ENCODE results near the gene NAPSA.
"Not testable (repeated sequence)": the region's sequence is repeated elsewhere in the genome, so short reads cannot be mapped to it uniquely, and the experiment has no call there.

NAPSA gene

GRCh38 chr19:50344661-50345318 is 20.6 kb downstream of the NAPSA start:
- no peaks in the 10 kb centered on the region for H3K9me2 ChIP-seq (replicated peaks; ENCODE audit: insufficient read depth, low read length)
- no peak overlapping the region for H3K9ac ChIP-seq (ENCODE audit: low read length)
- H3K4me2 ChIP-seq (ENCODE audit: low read depth, low read length) = no peak overlapping the region
- no peaks in the 10 kb centered on the region for H3F3A ChIP-seq (ENCODE audit: insufficient read depth, low read length)
- H3K27me3 ChIP-seq (replicated peaks; ENCODE audit: insufficient read depth, low read length) = peaks cover 78% of the 10 kb centered on the region
- no peaks in the 10 kb centered on the region for H3K79me2 ChIP-seq (ENCODE audit: low read length)
- H3K27ac ChIP-seq (ENCODE audit: low read length) = no peak overlapping the region
- no peaks in the 10 kb centered on the region for H3K9me3 ChIP-seq (replicated peaks; ENCODE audit: insufficient read depth, low read length)
- no peaks in the 10 kb centered on the region for H4K20me1 ChIP-seq (ENCODE audit: insufficient read depth, low read length)
- TF ChIP-seq CTCF (IDR thresholded peaks at IDR 0.05; ENCODE audit: low read length) (no peak), EZH2 (optimal IDR thresholded peaks at IDR 0.05; ENCODE audit: low read depth, low read length) (no peak), EZH2phosphoT487 (IDR thresholded peaks at IDR 0.05; ENCODE audit: low read length) (no peak)
- H3K36me3 ChIP-seq (replicated peaks; ENCODE audit: insufficient read depth, low read length) = no peaks in the 10 kb centered on the region
- no peaks in the 10 kb centered on the region for H3K4me1 ChIP-seq (ENCODE audit: low read length)
- no peak overlapping the region for H2AFZ ChIP-seq (ENCODE audit: low read length)
- no peak overlapping the region for H3K4me3 ChIP-seq (ENCODE audit: low read length)
- no peak for DNase-seq

- no peak overlapping the region for H3K4me3 ChIP-seq (ENCODE audit: low read length)
Observed at GRCh38 chr19:50341091-50341564, 24.3 kb downstream of the NAPSA start.

GRCh38 chr19:50340331-50340730 is 25.1 kb downstream of the NAPSA start:
- H3K9me2 ChIP-seq (replicated peaks; ENCODE audit: insufficient read depth, low read length) = no peaks in the 10 kb centered on the region
- H2AFZ ChIP-seq (ENCODE audit: low read length) = no peak overlapping the region
- no peak overlapping the region for H3K9ac ChIP-seq (ENCODE audit: low read length)
- H3K4me1 ChIP-seq (ENCODE audit: low read length) = no peaks in the 10 kb centered on the region
- H3K4me2 ChIP-seq (ENCODE audit: low read depth, low read length) = no peak overlapping the region
- no peaks in the 10 kb centered on the region for H3K9me3 ChIP-seq (replicated peaks; ENCODE audit: insufficient read depth, low read length)
- TF ChIP-seq EZH2phosphoT487 (IDR thresholded peaks at IDR 0.05; ENCODE audit: low read length) (no peak), CTCF (IDR thresholded peaks at IDR 0.05; ENCODE audit: low read length) (no peak), EZH2 (optimal IDR thresholded peaks at IDR 0.05; ENCODE audit: low read depth, low read length) (no peak)
- H3F3A ChIP-seq (ENCODE audit: insufficient read depth, low read length) = no peaks in the 10 kb centered on the region
- DNase-seq = no peak
- peaks cover 82% of the 10 kb centered on the region for H3K27me3 ChIP-seq (replicated peaks; ENCODE audit: insufficient read depth, low read length)
- no peak overlapping the region for H3K27ac ChIP-seq (ENCODE audit: low read length)
- no peaks in the 10 kb centered on the region for H3K79me2 ChIP-seq (ENCODE audit: low read length)
- H3K36me3 ChIP-seq (replicated peaks; ENCODE audit: insufficient read depth, low read length) = no peaks in the 10 kb centered on the region
- H3K4me3 ChIP-seq (ENCODE audit: low read length) = no peak overlapping the region
- no peaks in the 10 kb centered on the region for H4K20me1 ChIP-seq (ENCODE audit: insufficient read depth, low read length)

More at GRCh38 chr19:50341091-50341564, 24.3 kb downstream of the NAPSA start:
- no peaks in the 10 kb centered on the region for H4K20me1 ChIP-seq (ENCODE audit: insufficient read depth, low read length)
- no peaks in the 10 kb centered on the region for H3K9me3 ChIP-seq (replicated peaks; ENCODE audit: insufficient read depth, low read length)
- no peak overlapping the region for H3K27ac ChIP-seq (ENCODE audit: low read length)
- no peak overlapping the region for H2AFZ ChIP-seq (ENCODE audit: low read length)
- no peaks in the 10 kb centered on the region for H3F3A ChIP-seq (ENCODE audit: insufficient read depth, low read length)
- no peak overlapping the region for H3K4me2 ChIP-seq (ENCODE audit: low read depth, low read length)
- TF ChIP-seq EZH2phosphoT487 (IDR thresholded peaks at IDR 0.05; ENCODE audit: low read length) = no peak
- no peak for TF ChIP-seq CTCF (IDR thresholded peaks at IDR 0.05; ENCODE audit: low read length)
- TF ChIP-seq EZH2 (optimal IDR thresholded peaks at IDR 0.05; ENCODE audit: low read depth, low read length) = no peak
- H3K27me3 ChIP-seq (replicated peaks; ENCODE audit: insufficient read depth, low read length) = peaks cover 79% of the 10 kb centered on the region
- no peak for DNase-seq
- no peaks in the 10 kb centered on the region for H3K9me2 ChIP-seq (replicated peaks; ENCODE audit: insufficient read depth, low read length)
- H3K4me1 ChIP-seq (ENCODE audit: low read length) = no peaks in the 10 kb centered on the region
- H3K79me2 ChIP-seq (ENCODE audit: low read length) = no peaks in the 10 kb centered on the region
- no peaks in the 10 kb centered on the region for H3K36me3 ChIP-seq (replicated peaks; ENCODE audit: insufficient read depth, low read length)
- no peak overlapping the region for H3K9ac ChIP-seq (ENCODE audit: low read length)

- H3K9me3 ChIP-seq (replicated peaks; ENCODE audit: insufficient read depth, low read length); H3K79me2 ChIP-seq (ENCODE audit: low read length); DNase-seq; H3F3A ChIP-seq (ENCODE audit: insufficient read depth, low read length); H2AFZ ChIP-seq (ENCODE audit: low read length); H3K36me3 ChIP-seq (replicated peaks; ENCODE audit: insufficient read depth, low read length); H3K4me1 ChIP-seq (ENCODE audit: low read length); H3K9me2 ChIP-seq (replicated peaks; ENCODE audit: insufficient read depth, low read length); H3K4me3 ChIP-seq (ENCODE audit: low read length); H4K20me1 ChIP-seq (ENCODE audit: insufficient read depth, low read length); H3K4me2 ChIP-seq (ENCODE audit: low read depth, low read length); H3K27ac ChIP-seq (ENCODE audit: low read length); H3K9ac ChIP-seq (ENCODE audit: low read length): not testable (repeated sequence)
- H3K27me3 ChIP-seq (replicated peaks; ENCODE audit: insufficient read depth, low read length) = peaks cover 80% of the 10 kb centered on the region
Observed at GRCh38 chr19:50337031-50337430, 28.4 kb downstream of the NAPSA start.

All from MM.1S (cell line).